GM21825 (cell line): ENCODE data around the gene AMIGO3.
"Not testable (repeated sequence)": the region's sequence is repeated elsewhere in the genome, so short reads cannot be mapped to it uniquely, and the experiment has no call there.

ENCODE experiments used
- ATAC-seq: cut with Tn5 transposase; IDR thresholded peaks from one replicate; pipeline ENCODE4 v1.9.1; 2021; ENCODE audit warnings: mild to moderate bottlenecking, moderate library complexity; ENCODE audit not compliant: unreplicated experiment

Gene AMIGO3

DNA sequence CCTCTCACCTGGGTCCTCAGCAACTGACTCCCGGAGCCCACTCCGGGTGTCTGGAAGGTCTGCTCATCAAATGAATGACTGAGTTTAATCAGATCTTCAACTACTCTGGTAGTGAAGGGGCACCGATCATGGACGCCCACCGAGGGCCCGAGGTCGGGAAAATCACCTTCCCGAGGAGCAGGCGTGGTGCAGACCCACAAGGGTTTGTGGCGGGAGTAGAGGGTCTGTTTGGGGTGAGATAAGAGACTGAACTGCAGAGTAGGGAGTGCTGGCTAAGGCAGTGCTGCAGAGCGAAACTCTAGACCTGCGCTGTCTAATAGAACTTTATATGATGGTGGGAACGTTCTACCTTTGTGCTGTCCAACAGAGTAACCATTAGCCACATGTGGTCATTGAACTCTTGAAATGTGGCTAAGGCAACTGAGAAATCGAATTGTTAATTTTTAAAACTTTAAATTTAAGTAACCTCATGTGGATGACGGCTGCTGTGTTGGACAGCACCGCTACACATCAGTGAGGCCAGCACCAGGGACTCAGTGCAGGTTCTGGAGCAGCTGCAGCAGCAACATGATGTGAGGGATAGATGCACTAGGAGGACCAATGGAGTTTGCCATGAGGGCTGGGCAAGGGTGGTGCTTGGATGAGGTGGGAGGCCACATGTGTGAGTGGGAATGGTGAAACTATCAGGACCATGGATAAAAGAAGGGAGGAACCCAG, 29.4 kb downstream of the AMIGO3 start:
- not testable (repeated sequence) for ATAC-seq

DNA sequence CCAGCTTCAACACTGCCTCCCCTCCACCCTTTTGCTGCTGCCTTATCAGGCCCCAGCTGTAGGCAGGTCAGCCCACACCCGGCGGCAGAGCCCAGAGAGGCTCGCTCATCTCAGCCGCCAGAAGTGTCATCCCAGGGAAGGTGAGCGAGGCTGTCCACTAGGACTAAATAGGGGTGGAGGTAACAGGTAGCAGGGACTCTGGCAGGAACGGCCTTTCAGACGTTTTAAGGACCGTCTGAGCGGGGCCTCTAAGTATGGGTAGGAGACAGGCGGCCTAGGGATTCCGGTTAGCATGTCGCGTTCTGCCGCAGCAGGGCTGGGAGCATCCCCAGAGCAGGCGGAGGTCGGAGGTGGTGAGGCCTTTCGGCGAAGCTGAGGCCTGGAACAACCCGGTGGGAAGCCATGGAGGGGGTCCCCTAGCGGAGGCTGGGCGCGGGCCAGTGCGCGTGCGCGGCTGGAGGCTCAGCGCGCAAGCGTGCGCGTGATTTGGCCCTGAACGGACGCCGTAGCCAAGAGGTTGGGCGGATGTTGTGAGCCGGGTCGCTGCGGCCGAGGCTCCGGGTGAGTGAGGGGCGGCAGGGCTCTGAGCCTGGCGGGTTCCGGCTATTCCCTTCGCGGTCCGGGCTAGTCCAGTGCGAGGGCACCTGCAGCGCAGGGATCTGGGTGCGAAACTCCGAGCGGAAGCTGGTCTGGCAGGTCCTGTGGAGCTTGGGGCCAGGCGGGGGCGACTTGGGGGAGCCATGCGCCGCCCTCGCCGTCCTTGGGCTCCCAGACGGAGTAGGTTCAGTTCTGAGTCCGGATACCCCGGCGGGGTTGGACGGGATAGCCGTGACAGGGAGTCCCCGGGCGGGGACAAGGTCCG, 30.2 kb downstream of the AMIGO3 start, which contains the start of the genes MST1 and RNF123:
TSS of gene MST1 (minus strand) at position 429 of the 862 bp plus-strand sequence. CDS start 783 bp downstream, outside the sequence.
TSS of gene RNF123 (plus strand) at position 512 of the 862 bp plus-strand sequence. CDS start 1,609 bp downstream, outside the sequence.
- peak; percentile 48 for ATAC-seq

DNA sequence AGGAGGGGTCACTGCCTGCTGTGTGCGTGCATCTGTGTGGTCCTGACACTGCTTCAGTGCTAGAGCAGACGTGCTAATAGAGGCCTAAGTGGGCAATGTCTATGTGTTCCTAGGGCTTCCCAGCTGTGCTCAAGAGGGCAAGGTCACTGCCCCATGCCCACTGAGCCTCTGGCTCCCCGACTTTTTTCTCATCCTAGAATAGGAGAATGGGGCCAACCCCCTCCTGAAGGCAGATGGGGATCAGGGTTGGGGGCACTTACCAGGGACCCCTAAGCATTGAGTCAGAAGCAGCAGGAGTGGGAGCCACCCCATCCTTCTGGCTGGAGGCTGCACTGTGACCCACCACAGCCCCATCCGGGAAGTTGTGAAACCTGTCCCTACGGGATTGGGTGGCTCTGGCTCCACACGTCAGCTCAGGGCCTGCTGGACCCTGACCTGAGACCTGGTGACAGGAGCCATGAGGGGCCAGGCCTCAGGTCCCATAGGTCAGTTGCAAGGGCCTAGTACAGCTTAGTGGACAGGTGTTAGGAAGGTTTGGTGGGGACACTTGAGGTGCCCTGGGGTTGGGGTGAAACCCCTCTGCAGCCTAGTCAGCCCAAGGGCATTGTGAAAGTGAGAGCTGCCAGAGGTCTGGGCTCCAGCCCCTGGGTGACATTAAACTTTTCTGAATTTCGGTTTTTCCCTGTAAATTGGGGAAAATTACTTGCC, 31.0 kb downstream of the AMIGO3 start:
- peak; percentile 3 for ATAC-seq

DNA sequence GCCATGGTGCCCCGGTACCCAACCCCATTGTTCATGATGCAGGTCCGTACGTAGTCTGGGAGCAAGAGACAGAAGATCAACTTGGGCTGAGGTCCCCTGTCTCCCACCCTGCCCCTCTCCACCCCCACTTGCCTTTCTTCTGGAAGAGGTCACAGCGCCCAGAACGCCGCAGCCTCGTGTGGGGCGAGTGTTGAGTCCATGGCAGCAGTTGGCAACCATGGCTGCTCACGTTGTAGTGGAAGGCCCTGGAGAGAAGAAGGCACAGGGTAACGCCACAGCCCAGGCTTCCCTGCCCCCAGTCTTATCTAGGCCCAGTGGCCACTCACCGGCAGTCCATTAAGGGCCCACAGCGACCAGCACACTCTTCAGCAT, 32.1 kb downstream of the AMIGO3 start:
- not testable (repeated sequence) for ATAC-seq

DNA sequence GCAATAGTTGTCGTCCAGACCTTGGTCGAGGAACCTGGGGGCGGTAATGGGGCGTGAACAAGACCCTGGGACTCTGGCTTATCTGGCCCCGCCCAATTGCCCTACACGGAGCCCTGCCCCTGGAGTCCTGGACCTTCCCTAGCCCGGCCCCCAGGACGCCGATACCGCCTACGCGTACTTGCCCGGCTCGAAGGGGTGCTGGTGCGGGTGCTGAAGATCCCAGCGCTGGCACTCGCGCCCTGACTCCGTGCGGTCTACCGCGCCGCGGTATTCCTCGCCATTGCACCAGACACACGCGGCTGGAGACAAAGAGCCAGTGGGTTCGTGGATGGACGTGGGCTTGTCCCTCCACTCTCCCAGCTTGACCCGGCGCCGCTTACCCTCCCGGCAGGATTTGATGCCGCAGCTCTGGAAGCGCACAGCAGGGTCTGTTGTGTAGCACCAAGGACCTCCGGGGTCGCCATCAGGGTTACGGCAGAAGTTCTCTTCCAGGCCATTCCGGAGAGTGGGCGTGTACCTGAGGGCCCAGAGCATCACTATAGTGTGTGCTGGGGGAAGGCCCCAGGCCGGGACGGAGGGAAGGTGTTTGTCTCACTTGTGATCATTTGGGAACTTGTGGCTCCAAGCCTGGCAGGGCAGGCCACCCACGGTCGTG, 32.6 kb downstream of the AMIGO3 start:
- not testable (repeated sequence) for ATAC-seq

DNA sequence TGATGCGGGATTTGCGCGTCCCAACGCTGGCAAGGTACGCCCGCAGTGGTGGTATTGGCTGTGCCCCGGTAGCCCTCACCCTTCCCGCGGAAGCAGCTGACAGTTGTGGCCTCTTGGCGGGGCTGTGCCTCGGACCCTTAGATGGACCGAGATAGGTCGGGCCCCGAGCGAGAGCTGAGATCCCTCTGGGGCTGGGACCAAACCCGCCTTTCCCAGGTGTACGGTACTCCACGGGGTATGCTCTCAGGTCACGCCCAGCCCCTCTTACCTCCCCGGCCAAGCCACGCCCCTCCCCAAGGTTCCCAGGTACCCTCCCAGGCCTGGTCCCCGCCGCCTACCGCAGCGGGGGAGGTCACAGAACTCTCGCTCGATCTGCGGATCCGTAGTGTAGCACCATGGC, 33.1 kb downstream of the AMIGO3 start:
- ATAC-seq = not testable (repeated sequence)

DNA sequence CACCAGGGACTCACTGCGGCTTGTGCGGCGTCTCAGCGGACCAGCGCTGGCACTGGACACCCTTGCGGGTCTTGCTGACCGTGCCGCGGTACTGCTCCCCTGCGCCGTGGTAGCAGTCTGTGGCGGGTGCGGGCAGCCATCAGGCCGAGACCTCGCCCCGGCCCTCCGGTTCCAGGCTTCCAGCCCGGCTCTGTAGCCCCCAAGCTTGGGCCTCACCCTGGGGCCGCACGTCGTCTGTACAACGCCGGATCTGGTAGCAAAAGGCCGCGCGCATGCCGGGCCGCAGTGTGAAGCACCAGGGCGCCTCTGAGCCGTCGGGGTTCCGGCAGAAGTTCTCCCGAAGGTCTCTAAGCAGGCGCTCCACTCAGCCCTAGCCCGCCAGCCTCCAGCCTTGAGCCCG, 33.6 kb downstream of the AMIGO3 start:
- not testable (repeated sequence) for ATAC-seq

DNA sequence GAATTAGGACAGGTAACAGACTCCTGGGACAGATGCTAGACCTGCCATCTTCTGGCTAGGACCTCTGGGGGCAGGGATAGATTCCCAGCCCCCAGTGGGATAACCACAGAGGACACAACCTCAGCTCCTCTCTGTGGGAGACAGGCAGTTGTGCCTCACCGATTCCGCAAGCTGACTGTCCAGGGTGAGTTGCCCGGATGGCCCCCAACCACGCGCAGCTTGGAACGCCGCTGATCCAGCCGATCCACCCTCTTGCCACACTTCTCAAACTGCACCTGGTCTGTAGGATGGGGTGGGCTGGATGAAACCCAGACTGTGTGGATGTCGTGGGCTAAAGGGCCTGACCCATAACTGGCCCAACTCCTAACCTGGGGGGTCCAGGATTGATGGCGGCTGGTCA, 34.4 kb downstream of the AMIGO3 start:
- ATAC-seq = not testable (repeated sequence)

DNA sequence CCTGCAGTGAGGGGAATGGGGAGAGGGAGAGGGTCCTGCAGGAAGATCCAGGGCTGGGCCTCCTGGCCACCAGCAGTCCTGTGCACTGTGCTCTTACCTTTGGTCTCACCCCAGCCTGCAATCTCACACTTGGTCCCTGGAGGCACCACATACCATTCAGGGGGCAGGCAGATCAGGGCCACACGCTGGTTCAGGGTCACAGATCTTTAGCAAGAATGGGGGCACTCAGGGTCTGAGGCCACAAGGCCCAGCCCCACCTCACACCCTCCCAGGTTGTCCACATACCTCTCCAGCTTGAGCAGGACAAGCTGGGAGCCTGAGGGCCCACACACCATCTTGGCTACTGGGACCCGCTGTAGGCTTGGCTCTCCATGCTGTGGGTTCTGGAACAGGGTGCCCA, 35.0 kb downstream of the AMIGO3 start:
- not testable (repeated sequence) for ATAC-seq

DNA sequence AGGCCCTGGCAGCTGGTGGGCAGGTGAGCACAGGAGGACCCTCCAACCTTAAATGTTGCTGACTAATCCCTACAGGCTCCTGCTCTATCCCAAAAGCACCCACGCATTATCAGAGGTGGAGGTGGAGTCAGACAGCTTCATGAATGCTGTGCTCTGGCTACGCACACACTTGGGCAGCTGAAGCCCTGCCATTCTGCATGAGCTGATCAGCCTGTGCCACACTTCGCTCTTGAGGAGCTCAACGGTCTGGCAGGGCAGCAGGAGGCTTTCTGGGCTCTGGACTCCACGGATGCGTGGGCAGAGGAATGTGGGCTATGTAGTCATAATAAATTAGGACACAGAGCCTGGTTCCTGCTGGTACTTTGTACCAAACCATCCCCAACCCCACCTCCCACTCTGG, 36.3 kb downstream of the AMIGO3 start:
- ATAC-seq = no peak

DNA sequence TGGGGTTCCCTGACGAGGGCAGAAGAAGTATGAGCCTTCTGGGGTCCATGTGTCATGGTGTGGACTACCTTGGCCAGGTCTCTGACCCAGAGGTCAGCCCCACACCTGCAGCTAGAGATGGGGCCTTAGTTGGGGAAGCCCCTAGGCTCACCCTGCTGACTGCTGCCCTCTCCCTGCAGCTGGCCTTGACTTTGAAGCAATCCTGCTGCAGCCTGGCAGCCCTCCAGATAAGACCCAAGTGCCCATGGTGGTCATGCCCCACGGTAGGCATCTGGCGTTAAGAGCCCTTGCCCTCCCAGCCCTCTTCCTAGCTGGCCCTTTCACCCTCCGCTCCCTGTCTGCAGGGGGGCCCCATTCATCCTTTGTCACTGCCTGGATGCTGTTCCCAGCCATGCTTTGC, 37.9 kb downstream of the AMIGO3 start:
- ATAC-seq = no peak

DNA sequence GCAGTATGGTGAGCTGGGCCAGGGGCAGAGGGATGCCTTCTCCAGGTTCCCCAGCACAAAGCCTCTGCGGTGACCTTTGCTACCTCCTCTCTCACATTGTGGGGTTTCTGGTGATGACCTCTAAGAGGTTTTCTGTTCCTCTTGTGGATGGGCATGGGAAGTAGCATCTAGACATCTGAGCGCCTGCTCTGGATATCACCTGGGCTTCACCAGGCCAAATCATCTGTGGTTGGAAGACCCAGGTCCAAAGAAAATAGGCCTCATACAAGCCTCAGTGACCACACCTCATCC, 38.3 kb downstream of the AMIGO3 start:
- ATAC-seq = no peak

DNA sequence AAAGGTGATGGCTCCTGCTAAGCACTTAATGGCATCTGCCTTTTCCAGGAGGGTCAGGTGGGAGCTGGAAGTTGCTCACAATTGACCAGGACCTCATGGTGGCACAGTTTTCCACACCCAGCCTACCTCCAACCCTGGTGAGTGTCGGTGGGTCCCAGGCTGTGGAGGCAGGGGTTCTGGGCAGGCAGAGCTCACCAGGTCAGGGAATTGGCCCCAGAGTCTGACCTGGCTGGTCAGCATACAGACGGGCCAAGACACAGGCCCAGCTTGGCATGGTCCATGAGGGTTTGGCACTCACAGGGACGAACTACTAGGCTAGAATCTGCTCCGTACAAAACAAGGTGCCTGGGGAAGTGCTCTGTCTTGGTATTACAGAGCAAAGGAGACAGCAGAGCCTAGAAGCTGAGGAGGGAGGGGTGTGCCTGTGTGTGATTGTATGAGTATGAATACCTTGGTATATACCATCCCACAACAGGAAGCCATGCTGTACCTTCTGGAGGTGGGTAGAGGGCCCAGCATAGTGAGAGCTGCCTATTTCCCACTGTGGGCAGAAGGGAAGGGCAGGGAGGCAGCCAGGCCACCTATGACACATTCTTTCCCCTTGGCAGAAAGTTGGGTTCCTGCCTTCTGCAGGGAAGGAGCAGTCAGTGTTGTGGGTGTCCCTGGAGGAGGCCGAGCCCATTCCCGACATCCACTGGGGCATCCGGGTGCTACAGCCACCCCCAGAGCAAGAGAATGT, 38.8 kb downstream of the AMIGO3 start:
- ATAC-seq = no peak

DNA sequence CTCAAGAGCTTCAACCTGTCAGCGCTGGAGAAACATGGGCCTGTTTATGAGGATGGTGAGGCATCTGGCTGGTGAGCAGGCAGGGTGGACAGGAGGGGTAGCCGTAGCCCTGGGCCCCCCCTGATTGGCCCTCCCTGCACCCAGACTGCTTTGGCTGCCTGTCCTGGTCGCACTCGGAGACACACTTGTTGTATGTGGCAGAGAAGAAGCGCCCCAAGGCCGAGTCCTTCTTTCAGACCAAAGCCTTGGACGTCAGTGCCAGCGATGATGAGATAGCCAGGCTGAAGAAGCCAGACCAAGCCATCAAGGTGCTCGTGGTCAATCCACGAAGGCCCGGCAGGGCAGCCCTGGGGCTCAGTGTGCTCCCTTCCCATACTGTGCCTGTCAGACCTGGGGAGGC, 43.6 kb downstream of the AMIGO3 start:
- ATAC-seq = no peak

DNA sequence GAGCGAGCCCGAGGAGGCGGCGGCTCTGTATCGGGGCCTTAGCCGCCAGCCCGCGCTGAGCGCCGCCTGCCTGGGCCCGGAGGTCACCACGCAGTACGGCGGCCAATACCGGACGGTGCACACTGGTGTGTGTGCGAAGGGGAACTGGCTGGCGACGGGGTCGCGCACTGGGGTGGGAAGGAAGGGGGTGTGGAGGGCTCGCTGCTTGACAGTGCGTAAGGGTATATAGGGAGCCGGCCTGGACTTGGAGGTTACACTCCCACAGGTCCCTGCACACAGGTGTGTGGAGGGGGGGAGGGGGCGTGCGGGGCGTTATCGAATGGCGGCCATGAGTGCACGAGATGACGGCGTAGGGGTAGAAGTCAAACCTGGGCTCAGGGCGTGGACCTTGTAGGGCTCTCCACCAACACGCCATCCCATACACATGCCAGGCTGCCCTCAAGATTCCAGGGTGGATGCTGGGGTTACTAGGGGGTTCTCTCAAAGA, 44.9 kb downstream of the AMIGO3 start:
- peak; percentile 14 for ATAC-seq

DNA sequence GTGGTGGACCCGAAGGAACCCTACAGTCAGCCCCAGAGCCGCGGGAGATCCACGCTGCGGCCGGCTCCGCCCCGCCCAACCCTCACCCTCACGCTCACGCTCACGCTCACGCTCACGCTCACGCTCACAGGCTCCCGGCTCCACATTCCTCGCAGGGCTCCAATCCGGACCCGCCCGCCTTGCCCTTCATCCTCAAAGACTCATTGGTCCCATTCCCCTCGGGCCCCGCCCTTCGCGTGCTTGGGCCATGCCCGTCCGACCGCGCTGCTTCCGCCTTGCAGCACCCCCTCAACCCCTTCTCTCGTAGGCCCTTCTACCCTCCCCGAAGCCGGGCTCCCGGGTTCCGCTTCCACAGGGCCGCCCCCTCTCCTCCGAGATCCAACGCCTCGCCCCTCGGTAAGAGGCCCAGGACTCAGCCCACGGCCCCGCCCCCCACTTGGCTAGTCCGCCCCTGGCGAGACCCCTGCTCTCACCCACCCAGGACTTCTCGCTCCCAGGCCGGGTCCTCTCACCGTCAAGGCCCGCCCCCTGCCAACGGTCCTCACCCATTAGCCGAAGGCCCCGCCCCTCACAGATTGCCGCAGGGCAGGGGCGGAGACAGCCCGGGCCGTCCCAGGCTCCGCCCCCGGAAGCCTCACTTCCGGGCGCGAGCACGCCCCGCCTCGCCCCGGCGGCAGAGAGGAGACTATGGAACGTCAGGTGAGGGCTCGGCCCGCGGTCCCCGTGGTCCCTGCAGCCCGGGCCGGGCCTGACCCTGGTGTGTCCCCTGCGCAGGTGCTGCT, 45.6 kb downstream of the AMIGO3 start, which contains the start of gene APEH:
TSS of gene APEH (plus strand) at position 637 of the 782 bp plus-strand sequence. CDS start at position 688, 51 bp downstream.
- ATAC-seq = peak; percentile 73

DNA sequence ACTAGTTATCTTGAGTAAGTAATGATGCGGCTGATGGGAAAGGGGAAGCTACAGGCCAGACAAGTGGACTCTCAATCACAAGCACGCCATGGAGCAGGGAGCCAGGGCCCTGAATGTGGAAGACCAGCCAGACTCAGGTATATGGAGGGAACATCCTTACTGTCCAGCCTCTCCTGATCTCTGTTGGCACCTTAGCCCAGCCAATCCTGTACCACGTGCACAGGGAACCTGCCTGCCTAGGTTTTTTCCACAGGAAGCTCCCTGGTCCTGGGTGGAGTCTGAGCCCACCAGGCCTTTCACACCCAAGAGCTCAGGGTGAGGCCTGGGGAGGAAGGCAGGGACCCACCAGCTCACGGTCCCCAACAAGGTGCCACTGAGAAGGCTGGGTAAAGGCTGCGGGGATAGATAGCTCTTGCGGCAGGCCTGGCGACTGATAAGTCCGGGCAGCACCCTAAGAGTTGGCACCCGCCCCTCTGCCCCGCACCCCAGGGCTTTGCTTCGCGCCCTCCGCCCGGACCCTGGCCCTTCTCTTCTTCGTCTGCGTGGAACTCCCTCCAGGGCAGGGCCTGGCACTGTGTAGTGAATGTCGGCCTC, 46.3 kb downstream of the AMIGO3 start:
- ATAC-seq = no peak

DNA sequence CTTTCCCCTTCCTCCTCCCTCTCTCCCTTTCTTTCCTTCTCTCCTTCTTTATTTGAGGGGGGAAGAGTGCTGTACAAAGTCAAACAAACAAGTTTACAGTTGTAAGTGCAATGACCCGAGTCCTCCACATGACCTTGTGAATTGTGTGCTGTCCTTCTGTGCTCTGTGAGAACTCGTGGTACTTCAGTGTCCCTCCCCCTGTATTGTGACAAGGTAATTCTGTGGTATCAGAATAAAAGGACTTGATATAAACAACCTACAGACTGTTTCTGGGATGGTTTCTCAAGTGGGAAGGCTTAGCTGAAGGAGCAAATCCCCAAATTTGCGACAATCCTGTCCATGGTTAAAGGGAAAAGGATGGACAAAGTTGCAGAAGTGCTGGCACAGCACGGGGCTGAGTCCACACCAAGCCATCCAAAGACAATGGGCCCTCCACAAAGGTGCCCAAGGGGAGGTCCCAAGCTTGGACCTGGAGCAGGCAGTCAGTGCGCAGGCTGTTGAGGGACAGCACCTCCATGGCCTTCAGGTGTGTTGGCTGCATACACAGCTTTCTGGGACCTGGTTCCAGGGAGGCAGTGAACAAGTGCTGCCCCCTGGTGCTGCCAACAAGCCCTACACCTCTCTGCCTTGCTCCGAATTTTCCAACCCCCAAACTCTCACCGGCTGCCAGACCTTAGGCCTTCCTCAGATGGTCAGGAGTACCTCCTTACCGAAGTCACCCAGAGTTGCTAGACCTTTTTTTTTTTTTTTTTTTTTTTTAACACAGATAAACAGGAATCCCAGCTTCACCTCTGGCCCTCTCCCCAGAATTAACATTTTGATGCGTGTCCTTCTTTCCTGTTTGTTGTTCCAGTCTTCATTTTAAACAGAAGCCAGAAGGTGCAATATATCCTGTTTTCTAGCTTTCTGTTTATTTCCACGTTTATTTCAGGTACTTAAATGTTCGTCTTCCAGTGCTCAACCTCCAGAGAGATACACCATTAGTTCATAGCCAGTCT, 47.9 kb downstream of the AMIGO3 start:
- ATAC-seq = no peak
